Lung (tissue), 12 donors: Measurements from ENCODE around the gene POU2F1. TPM values are rescaled to one million over a fixed set of nuclear protein-coding genes. Genes with fewer than 3 reads are reported as not detected.

Source experiments
- ATAC-seq: fragments of 200-7000 bp; cut with Tn5 transposase; one replicate; pipeline ENCODE4 v1.9.1; 2020; ENCODE audit warnings: moderate number of reproducible peaks; ENCODE audit not compliant: insufficient read depth, low FRiP score
- DNase-seq, 3 donors: peaks; one replicate each; pipeline ENCODE4 v3.0.0-alpha.2; 2013 to 2017
- H3K27ac ChIP-seq, 2 donors: one replicate each; pipeline ENCODE4 v1.5.1; 2013; ENCODE audit warnings: mild to moderate bottlenecking in 2 of 2, moderate library complexity in 2 of 2, control low read depth in 1 of 2, inconsistent platforms in 1 of 2, low read depth in 1 of 2, low read length in 1 of 2
- H3K27me3 ChIP-seq, 3 donors: one replicate each; pipeline ENCODE4 v1.5.1; 2013; ENCODE audit warnings: low read length in 2 of 3; ENCODE audit not compliant: control insufficient read depth in 3 of 3, insufficient read depth in 3 of 3
- H3K36me3 ChIP-seq, 4 donors: one replicate each; pipeline ENCODE4 v1.5.1; 2013; ENCODE audit warnings: low read length in 4 of 4, mild to moderate bottlenecking in 1 of 4, moderate library complexity in 1 of 4; ENCODE audit not compliant: control insufficient read depth in 4 of 4, insufficient read depth in 4 of 4
- H3K4me1 ChIP-seq, 5 donors: one replicate each; pipeline ENCODE4 v1.5.1; 2013; ENCODE audit warnings: low read length in 5 of 5, mild to moderate bottlenecking in 2 of 5, moderate library complexity in 1 of 5; ENCODE audit not compliant: control insufficient read depth in 5 of 5, insufficient read depth in 5 of 5
- H3K4me3 ChIP-seq: one replicate; pipeline ENCODE4 v1.5.1; 2013; ENCODE audit warnings: mild to moderate bottlenecking, control low read depth, moderate library complexity
- H3K9ac ChIP-seq, 2 donors: one replicate each; pipeline ENCODE4 v1.5.1; 2013; ENCODE audit warnings: low read length in 2 of 2, control low read depth in 1 of 2; ENCODE audit not compliant: insufficient read depth in 1 of 2
- H3K9me3 ChIP-seq, 4 donors: one replicate each; pipeline ENCODE4 v1.5.1; 2013; ENCODE audit warnings: low read length in 3 of 4, mild to moderate bottlenecking in 1 of 4, moderate library complexity in 1 of 4; ENCODE audit not compliant: control insufficient read depth in 4 of 4, insufficient read depth in 3 of 4
- CTCF ChIP-seq: IDR thresholded peaks from 2 replicates; pipeline ENCODE4 v1.5.1; 2012; ENCODE audit warnings: mild to moderate bottlenecking; ENCODE audit errors: control extremely low read depth, extremely low read depth
- WGBS, 2 donors: extraction: QIAGEN DNeasy Blood & Tissue Kit; methylation state at CpG; one replicate each; pipeline ENCODE4 v1.1.7; 2013; 5-methylcytosine and 5-hydroxymethylcytosine counted together
- polyA plus RNA-seq, 2 donors: library from polyadenylated mRNA; stranded (reverse); fragments of 200-250 nt; gene quantifications; one replicate each; pipeline ENCODE4 v1.2.1, GENCODE V29; 2013
- total RNA-seq, 2 donors: library from RNA; depleted of rRNA in 1 of 2; stranded (reverse); fragments of >200 nt in 1 of 2; gene quantifications; one replicate each; pipeline ENCODE4 v1.2.1, GENCODE V29; 2014 to 2021
- donor health status: control.
- donor health status: control.
- donor health status: Bipolar disorder and iron deficiency.
- donor health status: healthy.
- donor health status: DM: yes; HTN: yes; CAD: no.

Gene POU2F1
- total and polyA plus RNA-seq, 4 donors, result 2.0 to 34.4 (median 8.7) TPM

GRCh38 chr1:167297222-167298214, 76.8 kb downstream of the POU2F1 start:
- Histone ChIP-seq H3K9me3 (no peaks in the 10 kb centered on the region), H3K9ac (no peak overlapping the region), H3K27ac (peak overlapping the region in 1 of 2 donors; percentile 14), H3K4me3 (no peak overlapping the region), H3K36me3 (no peaks in the 10 kb centered on the region), H3K4me1 (peaks cover 0 to 21% (median 3%) of the 10 kb centered on the region in 5 donors), H3K27me3 (no peaks in the 10 kb centered on the region)
- ATAC-seq, result peak; percentile 90
- 14 to 30% methylated on average over 4 of the region's 4 CpGs for WGBS, 2 donors
- DNase-seq, result peak in 1 of 3 donors; percentile 48
- TF ChIP-seq CTCF, result no peak

GRCh38 chr1:167298325-167298724, 77.6 kb downstream of the POU2F1 start:
- Histone ChIP-seq H3K4me3 (no peak overlapping the region), H3K27me3 (no peaks in the 10 kb centered on the region), H3K9ac (no peak overlapping the region), H3K36me3 (no peaks in the 10 kb centered on the region), H3K4me1 (peaks cover 0 to 21% (median 3%) of the 10 kb centered on the region in 5 donors), H3K27ac (no peak overlapping the region), H3K9me3 (no peaks in the 10 kb centered on the region)
- TF ChIP-seq CTCF, result no peak
- no peak for ATAC-seq
- peak in 2 of 3 donors; percentile 50 to 67 for DNase-seq
- 28 to 31% methylated on average over 3 of the region's 3 CpGs for WGBS, 2 donors

GRCh38 chr1:167301355-167301754, 80.7 kb downstream of the POU2F1 start:
- H3K4me3 ChIP-seq, result no peak overlapping the region
- H3K9ac ChIP-seq, result no peak overlapping the region
- 93 to 97% methylated on average over 1 of the region's 1 CpG for WGBS, 2 donors

More at GRCh38 chr1:167301355-167301754, 80.7 kb downstream of the POU2F1 start:
- Histone ChIP-seq H3K27ac (no peak overlapping the region), H3K27me3 (no peaks in the 10 kb centered on the region), H3K4me1 (peaks cover 0 to 21% (median 3%) of the 10 kb centered on the region in 5 donors), H3K36me3 (no peaks in the 10 kb centered on the region), H3K9me3 (no peaks in the 10 kb centered on the region)
- no peak for ATAC-seq
- peak in 2 of 3 donors; percentile 21 to 30 for DNase-seq
- no peak for TF ChIP-seq CTCF
